Kidney capillary endothelial cell (primary cell): ENCODE measurements around the gene PRKAR2A.

Experiments
- DNase-seq: peaks from one replicate; pipeline ENCODE4 v3.0.0-alpha.2; 2018; ENCODE audit warnings: low spot score

Gene PRKAR2A

DNA sequence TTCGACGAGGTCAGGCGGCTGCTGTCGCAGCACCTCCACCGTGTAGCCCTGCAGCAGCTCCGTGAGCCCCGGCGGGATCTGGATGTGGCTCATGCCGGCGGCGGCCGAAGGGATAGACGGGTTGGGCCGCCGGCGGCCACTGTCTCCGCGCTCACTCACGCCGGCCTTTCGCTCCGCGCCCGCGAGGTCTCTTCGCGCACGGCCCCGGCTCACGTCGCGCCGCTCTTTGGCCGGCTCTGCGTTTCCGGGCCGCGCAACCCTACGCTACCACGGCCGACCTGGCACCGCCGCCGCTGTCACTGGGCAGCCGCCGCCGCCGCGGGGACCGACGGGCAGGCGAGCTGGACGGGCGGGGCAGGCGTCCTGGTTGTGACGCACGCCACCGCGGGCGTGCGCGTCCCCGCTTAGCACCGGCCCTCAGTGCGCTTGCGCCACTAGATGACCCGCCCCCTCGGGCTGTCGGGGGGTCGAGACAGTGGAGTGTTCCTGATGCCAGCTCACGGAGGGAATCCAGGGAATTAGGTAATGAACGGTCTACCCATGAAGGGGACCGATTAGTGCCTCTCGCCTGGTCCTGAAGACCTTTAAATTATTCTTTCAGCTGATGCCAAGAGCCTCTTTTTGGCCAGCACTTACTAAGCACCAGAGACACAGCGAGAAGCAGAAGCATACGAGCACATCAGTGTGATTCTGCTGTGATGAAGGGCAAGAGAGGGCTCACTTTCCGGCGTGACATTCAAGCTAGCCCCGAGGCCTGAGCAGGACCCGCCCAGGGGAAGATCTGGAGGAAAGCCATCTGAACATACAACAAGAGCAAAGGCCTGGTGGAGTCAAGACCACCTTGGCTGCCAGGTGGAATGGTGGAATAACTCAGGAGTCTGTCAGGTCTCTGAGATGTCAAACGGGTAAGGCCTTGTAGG lies at the start of gene PRKAR2A:
Gene PRKAR2A (minus strand): TSS at position 371 of the 920 bp plus-strand sequence. CDS start 278 bp downstream, at position 93.
- peak; percentile 82 for DNase-seq

DNA sequence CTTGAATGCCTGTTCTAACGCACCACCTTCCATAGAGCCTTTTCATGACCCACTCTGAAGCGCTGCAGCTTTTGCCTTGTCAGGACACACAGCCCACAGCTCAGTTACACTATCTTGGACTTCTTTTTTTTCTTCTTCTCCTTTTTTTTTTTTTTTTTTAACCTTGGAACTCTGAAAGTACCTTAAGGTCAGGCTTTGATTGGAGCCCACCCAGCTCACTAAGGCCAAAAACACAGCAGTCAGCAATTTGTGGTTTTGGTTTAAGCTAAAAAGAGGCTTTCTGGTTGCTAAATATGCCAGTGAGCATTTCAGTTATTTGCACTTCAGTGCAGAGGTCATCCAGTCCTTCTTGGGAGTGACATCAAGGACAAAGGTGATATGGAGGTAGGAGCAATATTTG lies 49.3 kb upstream of the PRKAR2A start:
- no peak for DNase-seq

DNA sequence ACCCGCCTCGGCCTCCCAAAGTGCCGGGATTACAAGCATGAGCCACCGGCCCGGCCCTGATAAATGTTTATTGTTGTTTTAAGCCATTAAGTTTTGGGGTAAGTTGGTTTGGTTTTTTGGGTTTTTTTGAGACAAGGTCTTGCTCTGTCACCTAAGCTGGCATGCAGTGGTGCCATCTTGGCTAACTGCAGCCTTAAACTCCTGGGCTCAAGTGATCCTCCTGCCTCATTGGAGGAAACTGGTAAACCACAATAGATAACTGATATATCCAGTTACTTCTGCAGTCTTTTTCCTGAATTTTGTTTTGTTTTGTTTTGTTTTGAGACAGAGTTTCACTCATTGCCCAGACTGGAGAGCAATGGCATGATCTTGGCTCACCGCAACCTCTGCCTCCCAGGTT lies 46.8 kb upstream of the PRKAR2A start:
- DNase-seq, result no peak

DNA sequence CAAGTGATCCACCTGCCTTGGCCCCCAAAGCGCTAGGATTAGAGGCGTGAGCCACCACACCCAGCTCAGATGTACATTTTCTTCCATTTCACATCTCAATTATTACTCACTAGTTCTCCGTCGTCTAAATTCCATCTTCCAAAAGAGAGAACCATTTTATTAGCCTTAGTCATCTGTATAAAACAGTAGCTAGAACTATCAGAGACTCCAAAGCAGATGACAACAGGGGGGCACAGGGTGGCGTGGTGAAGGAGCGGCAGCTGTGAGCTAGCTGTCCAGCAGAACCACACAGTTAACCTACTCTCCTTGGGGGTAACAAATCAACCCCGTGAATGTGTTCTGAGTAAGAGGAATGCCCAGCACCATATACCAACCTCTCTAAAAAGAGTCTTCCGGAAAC lies 43.9 kb upstream of the PRKAR2A start:
- DNase-seq, result no peak

DNA sequence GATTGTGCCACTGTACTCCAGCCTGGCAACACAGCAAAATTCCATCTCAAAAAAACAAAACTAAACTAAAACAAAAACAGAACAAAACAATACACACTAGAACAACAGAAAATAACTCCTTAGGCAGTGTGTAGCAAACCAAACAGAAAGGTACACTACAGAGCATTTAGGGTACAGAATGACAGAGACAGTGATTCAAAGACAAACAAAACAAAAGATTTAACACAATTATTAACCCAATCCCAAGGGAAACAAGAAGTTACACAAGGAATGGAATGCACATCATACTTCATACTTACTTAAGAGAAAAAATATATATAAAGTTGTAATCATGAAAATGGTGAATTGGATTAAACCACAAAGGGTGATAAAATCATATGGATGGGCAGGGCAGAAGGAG lies 38.1 kb upstream of the PRKAR2A start:
- DNase-seq, result no peak

DNA sequence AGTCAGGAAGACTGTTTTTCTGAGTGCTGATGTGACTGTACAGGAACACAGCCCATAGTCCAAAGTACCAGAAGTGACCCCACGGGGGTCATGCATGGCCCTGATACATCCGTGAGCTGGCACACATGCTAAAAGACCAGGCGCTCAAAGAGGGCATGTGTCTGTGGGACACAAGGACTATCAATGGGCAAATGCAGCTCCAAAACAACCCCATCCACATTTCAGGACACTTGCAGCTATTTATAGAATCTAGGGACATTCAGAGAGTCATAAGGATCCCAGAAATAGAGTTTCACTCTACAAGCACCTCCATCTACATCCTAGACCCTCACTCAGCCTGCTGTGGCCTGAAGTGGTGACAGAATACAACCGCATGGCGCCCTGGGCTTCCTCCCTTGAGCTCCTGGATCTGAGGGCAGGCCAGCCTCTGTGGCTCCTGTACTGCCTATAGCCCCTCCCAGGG lies 34.0 kb upstream of the PRKAR2A start:
- no peak for DNase-seq

DNA sequence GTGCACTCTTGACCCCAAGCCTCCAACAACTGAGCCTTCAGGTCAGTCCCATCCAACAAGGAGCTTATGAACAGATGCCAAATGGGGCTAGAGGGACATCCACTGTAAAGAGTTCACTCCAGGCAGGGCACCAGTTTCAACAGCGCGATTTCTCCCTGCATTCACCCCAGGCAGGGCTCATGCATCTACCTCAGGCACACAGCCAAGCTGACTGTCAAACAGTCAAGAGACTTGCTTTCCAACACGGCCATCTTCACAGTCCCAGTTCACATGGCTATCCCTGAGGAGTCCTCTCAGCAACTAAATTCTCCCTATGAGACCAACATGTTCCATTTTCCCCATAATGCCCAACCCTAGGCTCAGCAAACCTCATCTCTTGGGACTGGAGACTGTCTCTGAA lies 33.3 kb upstream of the PRKAR2A start:
- DNase-seq, result no peak

DNA sequence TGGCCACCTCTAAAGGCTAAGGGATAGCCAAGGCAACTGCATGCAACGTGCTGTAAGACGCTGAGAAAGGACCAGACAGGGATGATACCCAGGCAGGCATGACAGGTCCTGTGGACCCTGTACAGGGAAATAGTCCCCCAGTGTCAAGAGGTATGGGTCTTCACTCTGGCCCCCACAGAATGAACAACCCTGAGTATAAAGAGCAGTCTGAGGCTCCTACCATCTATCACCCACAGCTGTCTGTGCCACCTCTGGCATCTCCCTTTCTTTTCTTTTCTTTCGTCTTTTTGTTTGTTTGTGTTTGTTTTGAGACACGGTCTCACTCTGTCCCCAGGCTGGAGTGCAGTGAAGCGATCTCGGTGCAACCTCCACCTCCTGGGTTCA lies 32.3 kb upstream of the PRKAR2A start:
- no peak for DNase-seq

DNA sequence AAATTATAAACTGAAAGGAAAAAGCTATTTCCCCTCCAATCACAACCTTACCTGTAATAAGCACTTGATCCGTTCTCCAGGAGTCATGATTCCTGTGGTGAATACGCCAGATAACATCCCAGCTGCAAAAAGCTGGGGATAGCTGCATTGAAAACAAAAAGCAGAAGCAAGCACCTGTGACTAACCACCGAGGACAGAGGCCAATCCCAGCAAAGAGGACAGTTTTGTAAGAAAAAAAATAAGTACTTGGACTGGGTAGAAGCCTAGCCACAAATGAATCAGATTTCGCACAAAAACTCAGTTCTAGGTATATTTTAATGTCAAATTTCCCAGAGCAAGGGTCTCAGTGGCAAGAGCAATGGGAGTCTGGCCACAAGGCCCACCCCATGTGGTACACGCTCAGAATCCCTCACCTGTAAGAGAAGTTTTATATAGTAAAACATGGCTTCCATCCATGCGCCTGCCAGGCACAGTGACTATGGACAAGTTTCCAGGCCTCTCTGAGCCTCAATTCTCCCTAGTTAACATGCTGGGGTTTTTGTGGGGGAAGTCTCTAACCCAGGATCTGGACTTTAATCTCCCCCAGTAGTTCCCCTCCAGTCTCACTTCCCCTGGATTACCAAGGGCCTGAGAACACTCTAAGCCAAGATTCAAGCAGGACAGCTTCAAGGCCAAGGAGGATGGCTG lies 31.8 kb upstream of the PRKAR2A start:
- DNase-seq, result no peak

DNA sequence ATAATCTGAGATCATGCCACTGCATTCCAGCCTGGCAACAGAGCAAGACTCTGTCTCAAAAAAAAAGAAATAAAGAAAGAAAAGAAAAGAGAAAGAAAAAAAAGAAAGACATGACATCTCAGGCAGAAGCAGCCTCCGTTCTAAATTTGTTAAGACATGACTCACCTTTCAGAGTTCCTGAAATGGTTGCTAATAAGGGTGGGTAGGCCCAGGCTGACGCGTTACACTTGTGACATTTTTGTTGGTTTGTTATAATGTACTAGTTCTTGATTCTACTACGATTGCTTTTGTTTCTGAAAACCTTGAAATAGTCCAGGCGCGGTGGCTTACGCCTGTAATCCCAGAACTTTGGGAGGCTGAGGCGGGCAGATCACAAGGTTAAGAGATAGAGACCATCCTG lies 30.0 kb upstream of the PRKAR2A start:
- DNase-seq, result no peak

DNA sequence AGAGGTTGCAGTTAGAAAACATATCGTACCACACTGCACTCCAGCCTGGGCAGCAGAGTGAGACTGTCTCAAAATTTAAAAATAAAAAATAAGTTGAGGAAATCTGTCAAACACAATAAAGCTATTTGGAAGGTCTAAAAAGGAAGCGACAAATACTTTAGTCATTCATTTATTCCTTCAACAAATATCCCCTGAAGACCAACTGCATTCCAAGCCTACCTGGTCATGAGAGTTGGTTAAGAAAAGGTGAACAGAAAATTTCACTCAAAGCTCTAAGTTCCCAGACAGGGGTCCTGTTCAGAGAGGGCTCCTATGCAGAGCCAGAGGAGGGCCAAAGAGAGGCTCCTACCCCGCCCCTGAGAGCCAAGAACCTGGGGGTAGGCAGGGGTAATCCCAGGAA lies 15.4 kb upstream of the PRKAR2A start:
- DNase-seq, result peak; percentile 52

DNA sequence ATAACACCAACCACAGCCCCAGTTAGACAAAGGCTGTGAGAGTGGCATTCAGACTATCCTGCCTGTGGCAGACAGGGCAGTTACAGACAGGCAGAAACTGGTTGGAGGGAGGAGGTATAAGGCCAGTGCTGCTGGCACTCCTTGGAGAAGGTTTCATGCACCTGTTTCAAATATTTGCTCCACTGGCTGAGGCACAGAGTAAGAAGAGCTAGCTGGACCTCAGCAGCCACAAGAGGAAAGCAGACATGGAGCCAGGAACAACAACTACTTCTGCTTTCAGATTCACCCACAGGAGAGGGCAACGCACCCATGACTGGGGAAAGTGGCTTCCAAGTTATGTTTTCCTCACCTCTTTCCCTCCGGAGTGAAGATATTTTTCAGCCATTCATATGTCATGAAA lies 11.5 kb upstream of the PRKAR2A start:
- no peak for DNase-seq

DNA sequence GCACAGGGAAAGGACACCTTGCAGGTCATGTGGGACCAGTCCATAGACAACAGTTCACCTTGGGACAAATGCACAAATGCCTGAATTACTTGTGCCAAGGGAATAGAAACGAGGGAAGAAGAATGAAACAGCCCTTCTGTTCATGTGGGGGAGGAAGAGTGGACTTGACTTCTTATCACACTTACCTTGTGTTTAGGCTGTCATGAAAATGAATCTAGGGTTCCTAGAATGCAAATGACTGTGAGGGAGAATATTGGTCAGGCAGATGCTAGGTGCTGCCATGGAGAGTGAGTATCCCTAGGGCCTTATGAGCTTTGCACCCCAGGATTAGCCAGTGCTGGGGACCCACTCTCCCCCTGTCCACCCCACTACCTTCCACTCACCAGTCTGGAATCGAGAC lies 11.0 kb upstream of the PRKAR2A start:
- no peak for DNase-seq

DNA sequence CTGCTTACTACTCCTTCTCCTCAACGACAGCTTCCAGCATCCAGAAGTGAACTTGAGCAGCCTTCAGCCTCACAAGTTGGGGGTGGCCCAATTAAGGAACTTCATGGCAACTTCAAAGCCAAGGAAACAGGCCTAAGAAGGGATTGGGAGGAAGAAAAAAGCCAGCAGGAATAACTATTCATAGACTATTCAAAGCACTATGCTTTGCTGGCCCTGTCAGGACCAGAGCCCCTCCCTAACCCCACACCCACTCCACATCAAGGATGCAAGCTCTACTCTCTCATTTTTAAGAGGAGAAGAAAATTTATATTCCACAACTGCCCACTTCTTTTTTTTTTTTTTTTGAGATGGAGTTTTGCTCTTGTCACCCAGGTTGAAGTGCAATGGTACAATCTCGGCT lies 10.0 kb upstream of the PRKAR2A start:
- DNase-seq, result no peak

DNA sequence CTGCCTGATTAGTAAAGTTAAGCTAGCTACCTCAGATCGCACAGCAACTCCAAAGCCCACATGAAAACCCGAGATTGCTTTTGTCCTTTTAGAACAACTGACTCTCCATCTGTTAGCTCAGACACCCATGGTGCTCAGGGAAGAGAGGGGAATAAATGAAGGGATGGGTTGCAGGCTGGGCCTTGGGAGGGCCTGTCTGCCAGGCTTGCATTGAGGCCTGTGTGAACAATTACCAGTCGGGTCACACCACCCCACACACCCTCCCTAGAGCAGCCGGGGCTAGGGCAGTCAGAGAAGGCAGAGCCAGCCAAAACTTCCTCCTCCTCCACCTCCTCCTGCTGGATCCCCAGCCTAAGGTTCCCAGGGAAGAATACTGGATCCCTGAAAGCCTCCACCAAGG lies 8.8 kb upstream of the PRKAR2A start:
- no peak for DNase-seq

DNA sequence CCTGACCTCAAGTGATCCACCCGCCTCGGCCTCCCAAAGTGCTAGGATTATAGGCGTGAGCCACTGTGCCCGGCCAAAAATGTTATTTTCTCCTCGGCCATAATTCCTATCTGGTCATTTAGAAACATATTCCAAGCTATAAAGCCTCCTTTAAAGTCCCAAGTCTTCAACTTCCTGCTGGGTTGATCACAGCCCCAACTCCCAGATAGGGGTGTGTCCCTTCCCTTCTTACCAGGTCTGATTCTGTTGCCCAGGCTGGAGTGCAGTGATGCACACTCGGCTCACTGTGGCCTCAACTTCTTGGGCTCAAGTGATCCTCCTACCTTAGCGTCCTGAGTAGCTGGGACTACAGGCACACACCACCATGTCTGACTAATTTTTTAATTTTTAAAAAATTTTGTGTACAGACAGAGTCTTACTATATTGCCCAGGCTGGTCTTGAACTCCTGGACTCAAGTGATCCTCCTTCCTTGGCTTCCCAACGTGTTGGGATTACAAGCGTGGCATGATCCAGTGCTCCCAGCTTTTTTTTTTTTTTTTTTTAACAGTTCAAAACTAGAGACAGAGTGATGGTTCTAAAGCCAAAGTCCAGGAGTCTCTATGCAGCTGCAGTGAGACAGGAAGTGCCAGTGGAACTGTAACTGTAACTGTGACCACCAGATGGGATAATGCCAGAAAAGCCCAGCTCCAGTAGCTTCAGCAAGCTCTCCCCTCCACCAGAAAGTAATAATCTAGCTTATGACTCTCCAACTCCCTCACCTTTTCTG lies 8.2 kb upstream of the PRKAR2A start:
- no peak for DNase-seq

DNA sequence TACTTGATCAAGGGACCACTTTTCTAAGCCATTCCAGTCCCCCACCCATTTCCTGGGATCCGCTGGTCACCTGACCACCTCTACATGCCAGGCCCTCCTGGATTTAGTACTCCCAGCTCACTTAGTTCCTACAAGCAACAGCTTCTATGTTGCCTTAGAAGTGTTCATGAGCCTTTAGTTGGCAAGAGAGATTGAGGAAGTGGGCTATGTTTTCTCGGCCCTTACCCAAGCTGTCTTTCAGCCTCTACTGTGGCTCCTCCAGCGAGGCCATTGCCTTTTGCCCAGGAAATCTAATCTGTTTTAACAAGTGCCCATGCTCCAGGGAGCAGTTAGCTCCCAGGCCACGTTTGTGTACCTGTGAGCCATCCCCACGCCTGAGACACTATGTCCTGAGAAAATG lies 4.5 kb upstream of the PRKAR2A start:
- no peak for DNase-seq

DNA sequence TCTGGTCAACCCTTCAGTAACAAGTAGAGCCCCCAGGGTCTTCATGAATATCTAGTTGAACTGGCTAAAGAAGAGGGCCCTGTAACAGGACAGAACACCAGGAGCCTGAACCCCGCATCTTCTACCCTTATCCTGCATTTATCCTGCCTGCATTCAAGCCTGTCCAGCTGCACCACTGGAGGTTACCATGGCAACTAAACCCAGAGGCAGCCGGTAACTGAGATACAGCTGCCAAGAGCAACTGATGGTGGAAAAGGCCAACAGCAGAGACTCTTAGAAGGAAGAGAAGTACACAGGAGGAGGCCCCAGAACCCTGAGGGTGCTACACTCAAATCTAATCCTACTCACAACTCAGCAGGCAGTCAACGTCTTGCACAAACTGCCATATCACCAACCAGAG lies 3.7 kb upstream of the PRKAR2A start:
- DNase-seq, result no peak

DNA sequence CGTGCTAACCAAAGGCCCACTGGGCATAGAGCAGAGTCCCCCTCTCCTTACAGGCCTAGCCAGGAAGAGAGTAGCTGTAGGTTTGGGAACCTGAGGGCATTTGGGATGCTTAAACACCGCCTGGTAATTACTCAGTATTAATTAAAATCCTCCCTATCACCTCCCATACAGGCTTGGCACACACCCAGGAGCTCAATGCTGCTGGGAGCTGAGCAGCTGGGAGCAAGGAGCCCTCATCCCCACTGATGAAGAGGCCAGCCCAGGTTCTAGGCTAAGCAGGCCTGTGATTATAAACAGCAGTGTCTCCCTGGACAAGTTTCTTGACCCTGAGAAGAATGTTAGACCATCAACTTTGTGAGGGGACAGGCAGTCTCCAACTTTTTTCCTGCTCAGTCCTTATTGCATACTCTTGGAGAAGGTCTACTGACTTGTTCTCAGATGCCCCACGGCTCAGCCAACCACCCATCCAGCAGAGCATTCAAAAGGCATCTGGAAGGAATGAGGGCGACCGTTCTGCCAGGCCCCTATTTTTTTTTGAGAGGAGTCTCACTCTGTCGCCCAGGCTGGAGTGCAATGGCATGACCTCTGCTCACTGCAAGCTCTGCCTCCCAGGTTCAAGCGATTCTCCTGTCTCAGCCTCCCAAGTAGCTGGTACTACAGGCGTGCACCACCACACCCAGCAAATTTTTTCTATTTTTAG lies 1.3 kb upstream of the PRKAR2A start:
- no peak for DNase-seq

DNA sequence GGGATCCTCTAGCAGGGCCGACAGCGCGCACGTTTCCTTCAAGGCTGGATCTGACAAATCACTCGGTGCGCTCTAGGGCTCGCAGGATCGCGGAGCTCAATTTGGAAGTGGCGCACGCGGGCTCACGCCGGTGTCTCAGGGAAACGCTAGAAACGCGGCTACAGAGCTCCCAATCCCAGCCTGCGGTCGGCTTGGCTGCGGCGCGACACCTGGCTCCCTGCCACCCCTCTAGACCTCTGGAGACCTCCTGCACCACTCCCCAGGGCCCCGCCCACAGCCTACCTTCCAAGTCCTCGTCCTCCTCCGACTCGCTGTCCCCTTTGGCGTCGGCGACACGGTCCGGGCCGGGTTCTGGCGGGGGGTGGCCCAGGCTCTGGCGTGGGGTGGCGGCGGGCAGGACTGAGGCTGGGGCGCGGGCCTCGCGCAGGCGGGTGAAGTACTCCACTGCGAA lies 596 bp downstream of the PRKAR2A start:
- peak; percentile 45 for DNase-seq

DNA sequence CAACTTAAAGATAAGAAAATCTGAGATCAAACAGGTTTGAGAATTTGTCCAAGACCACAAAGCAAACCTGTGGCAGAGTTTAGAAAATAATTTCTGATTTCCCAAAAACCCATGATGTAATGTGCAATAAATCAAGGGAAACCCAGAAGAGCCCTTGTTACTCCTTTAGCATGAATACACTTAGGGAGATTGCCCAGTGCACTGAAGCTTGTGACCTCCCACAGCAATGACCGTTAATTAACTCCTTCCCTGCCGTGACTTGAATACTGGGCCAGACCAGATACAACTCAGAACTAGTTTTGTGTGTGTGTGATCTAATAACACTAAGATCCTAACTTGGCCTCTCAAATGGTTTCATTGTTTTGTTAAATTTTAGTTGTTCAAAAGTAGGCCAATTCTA lies 2.5 kb downstream of the PRKAR2A start:
- no peak for DNase-seq

DNA sequence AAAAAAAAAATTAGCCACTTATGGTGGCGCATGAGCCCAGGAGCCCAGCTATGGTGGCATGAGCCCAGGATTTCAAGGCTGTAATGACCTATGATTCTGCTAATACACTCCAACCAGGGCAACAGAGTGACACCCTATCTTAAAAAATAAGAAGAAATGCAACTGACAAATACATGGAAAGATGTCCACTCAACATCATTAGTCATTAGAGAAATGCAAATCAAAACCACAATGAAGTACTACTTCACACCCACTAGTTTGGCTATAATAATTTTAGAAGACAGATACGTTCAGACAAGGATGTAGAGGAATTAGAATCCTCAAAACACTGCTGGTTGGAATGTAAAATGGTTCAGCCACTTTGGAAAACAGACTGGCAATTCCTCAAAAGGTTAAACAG lies 10.5 kb downstream of the PRKAR2A start:
- DNase-seq, result no peak
